ENCODE data around the gene MAP3K21.

Gene MAP3K21

DNA sequence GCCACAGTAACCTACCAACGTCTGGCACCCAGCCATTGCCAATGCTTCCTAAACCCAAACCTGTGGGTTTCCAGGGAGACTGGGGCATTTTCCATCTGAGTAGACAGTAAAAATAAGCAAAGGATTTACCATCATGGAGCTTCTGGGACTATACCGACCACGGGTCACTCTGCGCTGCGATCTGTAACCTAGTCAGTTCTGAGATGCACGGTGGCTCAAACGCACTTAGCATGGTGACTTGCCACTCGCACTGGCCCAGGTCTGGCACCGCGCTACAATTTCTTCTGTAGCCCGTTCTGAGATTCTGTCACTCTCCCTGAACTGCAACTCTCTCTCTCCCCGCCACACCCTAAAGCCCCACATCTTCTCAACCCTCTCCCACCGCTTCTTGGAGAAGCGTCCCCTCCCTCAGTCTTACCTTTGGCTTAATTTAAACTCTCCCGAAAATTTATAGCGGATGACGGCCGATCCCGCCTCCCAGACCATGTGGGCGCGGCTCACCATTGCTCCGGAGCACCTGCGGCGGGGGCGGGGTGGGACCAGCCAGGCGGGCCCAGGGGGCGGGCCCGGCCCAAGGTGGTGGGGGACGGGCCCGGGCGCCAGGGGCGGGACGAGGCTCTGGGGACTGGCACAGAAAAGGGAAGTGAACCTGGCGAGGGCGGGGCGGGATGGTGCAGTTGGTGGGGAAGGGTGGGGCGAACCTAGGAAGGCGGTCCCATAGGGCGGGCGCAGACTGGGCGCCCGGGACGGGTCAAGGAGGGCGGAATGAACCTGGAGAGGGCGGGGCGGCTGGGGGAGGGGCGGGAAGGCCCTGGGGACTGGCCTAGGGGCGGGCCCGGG is 493 bp upstream of the MAP3K21 start:
- no peak for DNase-seq

DNA sequence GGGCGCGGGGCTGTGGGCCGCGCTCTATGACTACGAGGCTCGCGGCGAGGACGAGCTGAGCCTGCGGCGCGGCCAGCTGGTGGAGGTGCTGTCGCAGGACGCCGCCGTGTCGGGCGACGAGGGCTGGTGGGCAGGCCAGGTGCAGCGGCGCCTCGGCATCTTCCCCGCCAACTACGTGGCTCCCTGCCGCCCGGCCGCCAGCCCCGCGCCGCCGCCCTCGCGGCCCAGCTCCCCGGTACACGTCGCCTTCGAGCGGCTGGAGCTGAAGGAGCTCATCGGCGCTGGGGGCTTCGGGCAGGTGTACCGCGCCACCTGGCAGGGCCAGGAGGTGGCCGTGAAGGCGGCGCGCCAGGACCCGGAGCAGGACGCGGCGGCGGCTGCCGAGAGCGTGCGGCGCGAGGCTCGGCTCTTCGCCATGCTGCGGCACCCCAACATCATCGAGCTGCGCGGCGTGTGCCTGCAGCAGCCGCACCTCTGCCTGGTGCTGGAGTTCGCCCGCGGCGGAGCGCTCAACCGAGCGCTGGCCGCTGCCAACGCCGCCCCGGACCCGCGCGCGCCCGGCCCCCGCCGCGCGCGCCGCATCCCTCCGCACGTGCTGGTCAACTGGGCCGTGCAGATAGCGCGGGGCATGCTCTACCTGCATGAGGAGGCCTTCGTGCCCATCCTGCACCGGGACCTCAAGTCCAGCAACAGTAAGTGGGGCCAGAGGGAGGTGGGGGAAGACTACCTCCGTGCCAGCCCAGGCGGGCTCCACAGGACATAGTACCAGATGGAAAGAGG is 808 bp downstream of the MAP3K21 start:
- DNase-seq, result no peak

GRCh38 chr1:233331676-233332519 is 4.4 kb downstream of the MAP3K21 start:
- no peak for DNase-seq

GRCh38 chr1:233333086-233333485 is 5.6 kb downstream of the MAP3K21 start:
- DNase-seq, result no peak

DNA sequence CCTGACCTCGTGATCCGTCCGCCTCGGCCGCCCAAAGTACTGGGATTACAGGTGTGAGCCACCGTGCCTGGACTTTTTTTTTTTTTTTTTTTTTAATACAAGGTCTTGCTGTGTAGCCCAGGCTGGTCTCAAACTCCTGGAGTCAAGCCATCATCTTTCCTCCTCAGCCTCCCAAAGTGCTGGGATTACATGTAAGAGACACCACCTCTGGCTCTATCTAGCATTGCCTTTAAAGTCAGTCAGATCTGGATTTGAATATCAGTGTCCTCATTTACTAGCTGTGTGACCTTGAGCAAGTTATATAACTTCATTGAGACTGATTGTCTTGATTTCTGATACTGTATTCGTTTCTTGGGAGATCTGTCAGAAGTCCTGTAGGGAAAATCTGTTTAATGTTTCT is 6.6 kb downstream of the MAP3K21 start:
- no peak for DNase-seq

DNA sequence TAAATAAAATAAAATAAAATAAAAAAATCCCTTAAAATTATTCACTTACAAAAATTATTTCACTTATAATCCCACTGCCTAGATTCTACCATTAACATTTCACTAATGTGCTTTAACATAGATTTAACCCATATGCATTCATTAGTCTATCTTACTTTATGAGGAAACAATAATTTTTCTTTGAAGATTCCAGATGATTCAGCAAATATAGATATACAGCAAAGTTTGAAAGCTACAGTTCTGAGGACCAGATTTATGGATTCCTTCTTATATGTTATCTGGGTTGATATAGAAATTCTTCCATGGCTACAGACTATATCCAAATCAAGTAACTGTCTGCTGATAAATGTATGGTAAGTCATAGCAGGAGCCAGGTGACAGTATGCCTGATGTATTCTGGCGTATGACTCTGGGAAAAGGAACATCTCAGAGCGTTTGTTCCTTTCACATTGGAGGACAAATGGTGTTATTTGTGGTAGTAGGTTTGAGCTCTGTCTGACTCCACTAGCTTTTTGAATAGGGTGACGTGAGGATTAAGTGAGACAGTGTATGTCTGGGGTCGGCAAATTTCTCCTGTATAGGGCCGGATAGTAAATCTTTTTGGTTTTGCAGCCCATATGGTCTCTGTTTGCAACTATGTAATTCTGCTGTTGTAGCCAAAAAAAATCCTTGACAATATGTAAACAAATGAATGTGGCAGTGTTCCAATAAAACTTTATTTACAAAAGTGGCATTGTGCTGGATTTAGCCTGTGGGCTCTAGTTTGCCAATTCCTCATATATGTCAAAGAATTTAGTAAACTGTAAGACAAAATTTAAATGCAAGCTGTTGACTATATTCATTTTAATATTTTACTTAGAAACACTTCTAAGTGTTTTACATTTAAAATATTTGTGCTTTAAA is 9.3 kb downstream of the MAP3K21 start:
- DNase-seq, result no peak

DNA sequence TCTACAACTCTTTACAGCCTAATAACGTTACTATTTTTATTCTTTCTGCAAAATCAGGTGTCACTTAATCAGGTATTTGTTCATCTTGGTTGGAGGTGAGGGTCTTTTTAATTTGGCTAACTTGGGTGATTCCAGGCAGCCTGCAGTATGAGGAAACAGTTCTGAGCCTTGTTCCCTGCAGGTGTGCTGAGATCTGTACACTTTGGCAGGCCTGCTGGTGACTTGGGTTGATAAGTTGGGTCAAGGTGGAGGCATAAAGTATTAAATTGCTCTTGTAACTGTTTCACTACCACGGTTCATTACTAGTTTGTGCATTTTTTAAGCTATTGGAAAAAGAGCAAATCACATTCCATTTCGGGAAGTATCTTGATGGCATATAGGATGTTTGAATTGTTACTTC is 10.0 kb downstream of the MAP3K21 start:
- no peak for DNase-seq

GRCh38 chr1:233338102-233338501 is 10.6 kb downstream of the MAP3K21 start:
- no peak for DNase-seq

GRCh38 chr1:233340031-233340555 is 12.6 kb downstream of the MAP3K21 start:
- no peak for DNase-seq

GRCh38 chr1:233340966-233341516 is 13.5 kb downstream of the MAP3K21 start:
- DNase-seq, result no peak

GRCh38 chr1:233342086-233342485 is 14.6 kb downstream of the MAP3K21 start:
- DNase-seq, result no peak

GRCh38 chr1:233343262-233343661 is 15.7 kb downstream of the MAP3K21 start:
- DNase-seq, result no peak

DNA sequence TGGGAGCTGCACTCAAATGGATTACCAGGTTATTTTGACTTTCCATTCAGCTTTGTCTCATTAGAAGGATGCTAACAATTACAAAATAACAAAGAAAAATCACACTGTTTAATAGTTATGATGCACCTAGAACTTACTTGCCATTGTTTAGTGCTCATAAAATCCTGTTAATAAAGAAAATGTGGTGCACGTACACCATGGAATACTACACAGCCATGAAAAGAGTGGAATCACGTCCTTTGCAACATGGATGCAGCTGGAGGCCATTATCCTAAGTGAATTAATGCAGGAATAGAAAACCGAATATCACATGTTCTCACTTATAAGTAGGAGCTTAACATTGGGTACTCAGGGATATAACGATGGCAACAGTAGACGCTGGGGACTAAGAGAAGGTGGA is 19.8 kb downstream of the MAP3K21 start:
- DNase-seq, result no peak

- no peak for DNase-seq
Measured at GRCh38 chr1:233349137-233349536, 21.6 kb downstream of the MAP3K21 start.

GRCh38 chr1:233354983-233355382 is 27.5 kb downstream of the MAP3K21 start:
- no peak for DNase-seq

DNA sequence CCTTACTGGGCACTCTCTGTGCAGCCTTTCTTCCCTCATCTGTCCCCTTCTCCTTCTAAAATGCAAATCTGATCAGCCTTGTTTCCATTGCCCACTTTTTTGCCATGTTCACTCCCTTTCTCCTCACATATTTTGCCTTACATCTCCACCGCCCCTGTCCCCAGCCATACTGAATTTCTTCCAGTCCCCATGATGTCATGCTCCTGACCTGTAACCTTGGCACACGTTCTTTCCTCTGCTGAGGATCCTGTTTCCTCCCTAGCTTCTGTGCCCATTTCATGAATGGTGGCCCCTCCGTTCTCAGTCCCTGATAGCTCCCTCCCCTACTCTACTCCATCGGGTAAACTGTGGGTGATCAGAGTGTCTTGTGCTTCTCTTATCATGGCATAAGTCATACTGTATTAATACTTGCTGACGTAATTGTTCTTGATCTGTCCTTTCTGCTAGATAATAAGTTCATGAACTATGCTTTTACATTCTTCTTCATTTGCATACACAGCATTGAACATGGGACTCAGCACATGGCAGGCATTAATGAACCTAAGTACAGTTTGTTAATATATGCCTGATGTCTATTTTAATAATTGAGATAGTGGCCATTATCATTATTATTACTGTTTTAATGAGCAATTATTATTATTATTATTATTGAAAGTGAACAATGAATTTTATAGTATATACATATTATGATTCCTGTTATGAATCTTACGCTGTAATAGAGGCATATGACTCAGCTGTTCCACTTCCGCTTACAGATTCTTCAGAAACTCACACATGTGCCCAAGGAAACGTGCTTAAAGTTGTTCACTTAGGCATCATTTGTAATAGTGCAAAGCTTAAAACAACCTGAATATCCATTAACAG is 28.5 kb downstream of the MAP3K21 start:
- no peak for DNase-seq

- no peak for DNase-seq
Measured at GRCh38 chr1:233356705-233356987, 29.1 kb downstream of the MAP3K21 start.

DNA sequence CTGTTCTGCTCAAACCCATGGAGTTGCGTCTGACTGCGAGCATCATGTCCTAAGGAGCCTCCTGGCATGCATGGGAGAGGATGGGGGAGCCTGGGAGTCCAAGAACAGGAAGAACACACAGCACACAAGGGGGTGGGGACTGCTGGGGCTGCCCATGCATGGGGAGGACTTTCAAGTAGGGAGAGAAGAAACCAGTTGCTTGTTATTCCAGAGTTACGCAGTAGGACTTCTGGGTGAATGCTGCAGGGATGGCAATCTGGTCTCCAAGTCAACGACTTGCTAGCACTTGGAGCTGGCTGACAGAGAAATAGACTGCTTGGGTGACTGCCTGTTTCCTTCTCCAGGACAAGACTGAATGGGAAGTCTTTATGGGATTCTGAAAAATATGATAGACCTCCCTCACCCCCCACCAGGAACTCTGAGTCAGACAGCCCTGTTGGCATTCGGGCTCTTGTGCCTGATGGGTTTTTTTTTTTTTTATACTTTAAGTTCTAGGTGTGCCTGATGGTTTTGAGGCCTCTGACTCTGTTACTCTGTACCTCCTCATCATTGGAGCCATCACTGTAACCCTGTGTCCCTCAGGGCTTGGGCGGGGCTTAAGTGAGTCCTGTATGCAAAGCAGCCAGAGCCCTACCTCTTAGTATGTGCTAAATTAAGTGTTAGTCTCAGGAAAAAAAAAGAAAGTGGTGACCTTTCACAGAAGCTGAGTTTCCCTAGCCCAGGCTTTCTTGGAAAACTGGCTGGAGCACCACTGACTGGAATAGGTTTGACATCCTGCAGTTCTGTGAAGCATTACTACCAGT is 30.3 kb downstream of the MAP3K21 start:
- DNase-seq, result no peak

GRCh38 chr1:233359431-233359830 is 31.9 kb downstream of the MAP3K21 start:
- no peak for DNase-seq

- no peak for DNase-seq
Measured at GRCh38 chr1:233359905-233360304, 32.4 kb downstream of the MAP3K21 start.
